Neutrophil (primary cell): Measurements from ENCODE around the gene CCL25.

Source experiments
- H3K27ac ChIP-seq: fragments of 200-600 bp; sonication (generic); 2 replicates; pipeline ENCODE4 v1.5.1; 2016; ENCODE audit warnings: mild to moderate bottlenecking, moderate library complexity
- H3K27me3 ChIP-seq: fragments of 200-600 bp; sonication (generic); 2 replicates; pipeline ENCODE4 v1.6.0; 2016; ENCODE audit warnings: mild to moderate bottlenecking
- H3K36me3 ChIP-seq: fragments of 200-600 bp; sonication (generic); 2 replicates; pipeline ENCODE4 v1.5.1; 2017
- H3K4me1 ChIP-seq, 2 experiments: fragments of 200-600 bp in 1 of 2; sonication (generic) in 1 of 2; 1 replicate in 1 of 2; 2 replicates in 1 of 2; pipeline versions ENCODE4 v1.5.1 to v1.6.1; 2013 to 2016; ENCODE audit warnings: low read depth in 1 of 2, low read length in 1 of 2, mild to moderate bottlenecking in 1 of 2, moderate library complexity in 1 of 2; ENCODE audit not compliant: control insufficient read depth in 1 of 2, insufficient read depth in 1 of 2
- H3K4me3 ChIP-seq, 2 experiments: fragments of 200-600 bp in 1 of 2; sonication (generic) in 1 of 2; 1 replicate in 1 of 2; 2 replicates in 1 of 2; pipeline ENCODE4 v1.5.1; 2013 to 2016; ENCODE audit warnings: low read depth in 1 of 2, low read length in 1 of 2, mild to moderate bottlenecking in 1 of 2, moderate library complexity in 1 of 2
- H3K9me3 ChIP-seq: fragments of 200-600 bp; sonication (generic); 2 replicates; pipeline ENCODE4 v1.5.1; 2016
- TF ChIP-seq, protein P1 (sequence below): fragments of 200-600 bp; sonication (generic); IDR thresholded peaks from 2 replicates; pipeline ENCODE4 v1.5.1; 2016; ENCODE audit warnings: antibody characterized with exemption

The CCL25 gene

GRCh38 chr19:8084152-8084551, 31.6 kb downstream of the CCL25 start:
- Histone ChIP-seq H3K4me3 (no peak overlapping the region), H3K9me3 (no peaks in the 10 kb centered on the region), H3K4me1 (no peaks in the 10 kb centered on the region), H3K36me3 (no peaks in the 10 kb centered on the region), H3K27ac (no peak overlapping the region), H3K27me3 (no peaks in the 10 kb centered on the region)
- TF ChIP-seq, protein P1, sequence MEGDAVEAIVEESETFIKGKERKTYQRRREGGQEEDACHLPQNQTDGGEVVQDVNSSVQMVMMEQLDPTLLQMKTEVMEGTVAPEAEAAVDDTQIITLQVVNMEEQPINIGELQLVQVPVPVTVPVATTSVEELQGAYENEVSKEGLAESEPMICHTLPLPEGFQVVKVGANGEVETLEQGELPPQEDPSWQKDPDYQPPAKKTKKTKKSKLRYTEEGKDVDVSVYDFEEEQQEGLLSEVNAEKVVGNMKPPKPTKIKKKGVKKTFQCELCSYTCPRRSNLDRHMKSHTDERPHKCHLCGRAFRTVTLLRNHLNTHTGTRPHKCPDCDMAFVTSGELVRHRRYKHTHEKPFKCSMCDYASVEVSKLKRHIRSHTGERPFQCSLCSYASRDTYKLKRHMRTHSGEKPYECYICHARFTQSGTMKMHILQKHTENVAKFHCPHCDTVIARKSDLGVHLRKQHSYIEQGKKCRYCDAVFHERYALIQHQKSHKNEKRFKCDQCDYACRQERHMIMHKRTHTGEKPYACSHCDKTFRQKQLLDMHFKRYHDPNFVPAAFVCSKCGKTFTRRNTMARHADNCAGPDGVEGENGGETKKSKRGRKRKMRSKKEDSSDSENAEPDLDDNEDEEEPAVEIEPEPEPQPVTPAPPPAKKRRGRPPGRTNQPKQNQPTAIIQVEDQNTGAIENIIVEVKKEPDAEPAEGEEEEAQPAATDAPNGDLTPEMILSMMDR, result no peak

DNA sequence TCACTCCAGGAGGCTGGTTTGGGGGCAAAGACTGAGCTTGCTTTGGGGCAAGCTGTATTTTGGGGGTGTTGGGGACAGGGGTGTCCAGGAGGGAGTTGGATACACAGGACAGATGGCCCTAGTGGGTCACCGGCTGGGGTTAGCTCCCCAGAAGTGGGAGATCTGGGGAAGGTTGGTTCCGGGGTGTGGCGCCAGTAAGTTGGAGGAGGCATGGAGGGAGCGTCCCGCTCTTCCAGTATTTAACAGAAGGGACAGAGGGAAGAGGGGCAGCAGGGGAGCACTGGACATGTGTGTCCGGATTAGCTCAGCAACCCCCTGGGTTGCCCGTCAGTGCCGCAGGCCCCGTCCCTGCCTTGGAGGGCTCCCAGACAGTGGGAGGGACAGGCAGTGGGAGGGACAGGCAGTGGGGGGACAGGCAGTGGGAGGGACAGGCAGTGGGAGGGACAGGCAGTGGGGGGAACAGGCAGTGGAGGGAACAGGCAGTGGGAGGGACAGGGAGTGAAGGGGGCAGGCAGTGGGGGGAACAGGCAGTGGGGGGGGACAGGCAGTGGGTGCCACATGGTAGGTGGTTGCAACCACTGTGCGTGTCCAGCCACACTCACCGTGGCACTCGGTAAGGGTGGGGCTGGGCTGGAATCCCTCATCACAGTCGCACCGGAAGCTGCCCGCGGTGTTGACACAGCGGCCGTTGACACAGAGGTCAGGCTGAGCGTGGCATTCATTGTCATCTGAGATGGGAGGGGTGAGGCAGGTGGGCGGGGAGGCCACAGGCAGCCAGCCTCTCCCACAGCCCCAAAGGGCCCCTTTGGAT, 33.2 kb downstream of the CCL25 start:
- Histone ChIP-seq H3K4me3 (no peak overlapping the region), H3K9me3 (no peaks in the 10 kb centered on the region), H3K27me3 (no peaks in the 10 kb centered on the region), H3K27ac (no peak overlapping the region), H3K36me3 (no peaks in the 10 kb centered on the region), H3K4me1 (no peaks in the 10 kb centered on the region)
- TF ChIP-seq, protein P1, result no peak

- H3K27ac ChIP-seq, result no peak overlapping the region
- no peaks in the 10 kb centered on the region for H3K9me3 ChIP-seq
- H3K4me3 ChIP-seq, result no peak overlapping the region
- H3K4me1 ChIP-seq, result no peaks in the 10 kb centered on the region
- TF ChIP-seq, protein P1, result no peak
- H3K36me3 ChIP-seq, result no peaks in the 10 kb centered on the region
- H3K27me3 ChIP-seq, result no peaks in the 10 kb centered on the region
Observed at GRCh38 chr19:8086849-8087248, 34.3 kb downstream of the CCL25 start.

DNA sequence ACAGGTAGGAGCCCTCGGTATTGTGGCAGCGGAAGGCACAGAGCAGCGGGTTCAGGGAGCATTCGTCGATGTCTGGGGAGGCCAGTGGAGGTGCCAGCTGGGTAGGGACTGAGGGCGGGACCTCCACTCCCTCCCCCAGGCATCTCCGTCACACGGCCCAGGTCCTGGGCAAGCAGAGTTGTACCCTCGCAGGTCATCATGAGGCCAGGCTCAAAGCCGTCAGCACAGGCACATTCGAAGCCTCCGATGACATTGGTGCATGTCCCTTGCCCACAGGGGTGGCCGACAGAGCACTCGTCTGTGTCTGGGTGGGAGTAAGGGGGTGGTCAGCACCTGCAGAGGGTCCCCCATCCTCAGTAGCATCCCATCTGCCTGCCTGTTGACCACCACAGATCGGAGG, 35.3 kb downstream of the CCL25 start:
- no peaks in the 10 kb centered on the region for H3K27me3 ChIP-seq
- H3K9me3 ChIP-seq, result no peaks in the 10 kb centered on the region
- no peak overlapping the region for H3K4me3 ChIP-seq
- H3K4me1 ChIP-seq, result no peaks in the 10 kb centered on the region
- H3K27ac ChIP-seq, result no peak overlapping the region
- H3K36me3 ChIP-seq, result no peaks in the 10 kb centered on the region
- TF ChIP-seq, protein P1, result no peak

- Histone ChIP-seq H3K27ac (no peak overlapping the region), H3K36me3 (no peaks in the 10 kb centered on the region), H3K27me3 (no peaks in the 10 kb centered on the region), H3K4me1 (no peaks in the 10 kb centered on the region), H3K9me3 (no peaks in the 10 kb centered on the region), H3K4me3 (no peak overlapping the region)
- TF ChIP-seq, protein P1, result no peak
Observed at GRCh38 chr19:8088752-8089663, 36.4 kb downstream of the CCL25 start.
